NCI-H526 treated with DMSO at 0.1 percent for 48 hours (cell line): ENCODE results near the gene RAD18.

Source experiments
- DNase-seq: peaks from one replicate; lab custom pipeline; 2025; lab: John Stamatoyannopoulos, UW

RAD18 gene

DNA sequence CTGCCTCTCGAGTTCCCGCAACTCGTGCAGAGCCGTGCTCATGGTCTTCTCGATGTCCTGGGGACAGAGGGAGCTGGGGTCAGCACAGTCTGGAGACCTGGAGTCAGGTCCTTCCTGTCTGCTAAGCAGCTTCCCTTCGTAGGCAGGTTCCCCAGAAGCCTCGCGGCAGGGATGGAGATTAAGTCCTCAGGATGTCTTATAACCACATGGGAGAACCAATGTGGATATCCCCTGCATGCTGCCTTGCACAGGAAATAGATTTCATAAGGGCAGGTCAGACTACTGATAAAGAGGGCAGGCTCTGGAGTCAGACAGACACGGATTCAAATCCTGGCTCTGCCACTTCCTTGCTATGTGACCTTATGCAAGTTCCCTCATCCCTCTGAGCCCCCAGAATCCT is 22.6 kb upstream of the RAD18 start:
- DNase-seq: no peak

DNA sequence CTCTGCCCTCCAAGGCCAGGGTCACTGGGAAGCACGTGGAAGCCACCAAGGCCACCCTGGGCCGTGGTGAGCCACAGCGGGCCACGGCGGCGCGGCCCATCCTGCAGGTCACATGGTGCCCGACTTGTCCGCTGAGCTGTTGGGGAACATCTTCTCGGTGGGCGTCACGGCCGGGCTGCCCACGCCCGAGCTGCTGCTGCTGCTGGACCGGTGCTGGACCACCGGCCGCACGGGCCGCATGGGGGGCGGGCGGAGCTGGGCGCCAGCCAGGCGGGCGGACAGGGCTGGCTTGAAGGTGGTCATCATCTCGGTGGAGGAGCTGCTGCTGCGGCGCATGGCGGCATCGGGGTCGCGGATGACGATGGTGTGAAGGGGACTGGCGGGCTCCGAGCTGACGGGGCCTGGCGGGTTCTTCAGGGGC is 22.1 kb upstream of the RAD18 start:
- no peak for DNase-seq

DNA sequence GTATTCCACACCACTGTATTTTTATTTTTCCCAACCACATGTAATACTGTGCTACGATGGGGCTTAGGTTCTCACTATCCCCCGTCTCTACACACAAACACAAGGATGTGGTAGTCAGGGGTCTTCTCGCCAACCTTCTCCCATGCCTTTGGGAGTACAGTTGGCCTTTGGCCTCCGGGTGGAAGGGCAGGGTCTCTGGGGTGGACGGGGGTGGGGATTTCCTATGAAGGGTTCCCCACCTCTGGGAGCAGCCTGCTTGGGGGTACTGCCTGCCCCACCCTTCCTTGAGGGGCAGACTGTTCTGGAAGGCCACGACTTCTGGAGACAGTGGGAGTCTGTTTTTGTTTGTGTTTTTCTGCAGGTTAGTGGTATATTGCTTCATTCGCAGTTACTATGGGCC is 21.3 kb upstream of the RAD18 start:
- no peak for DNase-seq

DNA sequence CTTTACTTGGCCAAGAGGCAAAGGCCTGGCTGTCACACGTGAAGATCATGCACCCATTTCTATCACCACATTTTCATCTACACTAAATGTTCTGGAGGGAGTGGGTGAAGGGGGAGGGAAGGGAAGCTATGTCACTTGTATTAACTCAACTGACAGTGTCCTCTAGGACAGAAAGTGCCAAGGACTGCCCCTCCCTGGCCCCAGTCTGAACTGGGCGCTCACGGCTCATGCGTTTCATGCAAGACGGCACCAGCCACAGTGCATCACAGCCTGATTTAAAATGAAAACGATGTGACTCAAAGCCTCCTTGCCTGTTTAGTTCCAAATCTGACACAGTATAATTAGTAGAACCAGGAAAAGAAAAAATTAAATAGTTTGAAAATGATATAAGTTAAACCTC is 20.8 kb upstream of the RAD18 start:
- DNase-seq: no peak

DNA sequence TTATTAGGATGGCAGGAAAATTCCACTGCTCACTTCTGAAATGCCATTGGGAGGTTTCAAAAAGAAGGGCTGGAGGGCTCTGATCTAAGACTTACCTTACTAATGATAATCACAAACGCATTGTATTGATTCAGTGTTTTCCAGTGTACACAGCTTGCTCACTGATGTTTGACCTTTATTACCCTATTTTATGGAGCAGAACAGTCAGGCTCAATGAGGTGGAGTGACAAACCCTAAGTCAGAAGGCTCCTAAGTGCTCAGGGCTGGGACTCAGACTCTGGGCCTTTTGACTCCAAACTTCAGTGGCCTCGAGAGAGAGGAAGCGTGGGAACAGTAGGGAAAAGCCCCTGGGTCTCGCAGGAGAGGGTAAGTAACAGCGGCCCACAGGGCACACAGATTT is 20.3 kb upstream of the RAD18 start:
- DNase-seq: no peak

DNA sequence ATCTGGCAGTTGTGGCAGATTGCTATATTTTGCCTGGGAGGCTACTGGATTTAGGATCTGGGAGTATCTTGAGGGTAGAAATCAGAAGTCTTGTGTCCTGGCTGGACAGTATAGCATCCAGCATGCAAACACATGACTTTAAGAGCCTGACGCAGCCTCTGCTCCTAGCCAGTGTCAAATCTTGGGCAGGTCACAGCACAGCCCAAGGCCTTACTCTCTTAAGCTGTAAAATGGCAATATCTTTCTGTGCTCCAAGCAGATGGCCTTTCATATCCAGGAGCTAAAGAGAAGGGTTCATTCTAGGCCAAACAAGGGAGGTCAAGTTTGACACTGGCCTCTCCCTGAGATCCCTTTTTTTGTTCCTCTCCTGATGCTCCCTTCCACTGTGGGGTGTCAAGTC is 19.8 kb upstream of the RAD18 start:
- DNase-seq: no peak

DNA sequence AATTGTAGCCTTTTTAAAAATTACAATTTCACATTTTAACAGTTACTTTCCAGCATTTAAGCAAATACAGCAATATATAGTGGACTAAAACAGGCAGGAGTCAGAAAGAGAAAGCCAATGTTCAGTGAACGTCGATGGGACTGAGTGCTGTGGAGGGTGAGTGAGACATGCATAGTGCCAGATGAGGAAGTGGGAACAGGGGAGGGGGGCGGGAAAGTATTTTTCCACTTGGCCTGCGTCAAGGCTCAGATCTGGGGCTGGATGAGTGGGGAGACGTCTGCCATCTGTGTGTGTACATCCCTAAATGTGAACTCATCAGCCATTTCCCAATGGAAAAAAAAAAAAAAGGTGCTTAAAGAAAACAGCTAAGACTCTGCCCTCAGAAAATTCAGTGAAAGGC is 19.2 kb upstream of the RAD18 start:
- DNase-seq: no peak

DNA sequence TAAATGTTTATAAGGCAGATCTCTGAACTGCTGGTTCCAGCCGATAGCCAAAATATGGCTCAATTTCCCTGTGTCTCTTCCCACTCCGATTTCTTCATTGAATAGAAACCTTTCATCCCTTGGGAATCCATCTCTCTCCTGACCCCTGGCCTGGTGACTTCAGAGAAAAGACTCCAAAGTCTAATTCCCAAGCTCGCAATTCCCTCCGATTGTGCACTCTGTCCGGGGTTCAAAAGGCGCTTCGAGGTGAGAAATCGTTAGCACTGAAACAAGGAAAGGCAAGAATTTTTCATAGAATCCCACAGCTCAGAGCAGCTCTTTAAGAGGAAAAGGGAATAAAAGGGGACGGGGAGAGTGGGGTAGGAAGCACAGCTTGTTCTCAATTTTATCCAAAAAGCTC is 18.4 kb upstream of the RAD18 start:
- DNase-seq: no peak

DNA sequence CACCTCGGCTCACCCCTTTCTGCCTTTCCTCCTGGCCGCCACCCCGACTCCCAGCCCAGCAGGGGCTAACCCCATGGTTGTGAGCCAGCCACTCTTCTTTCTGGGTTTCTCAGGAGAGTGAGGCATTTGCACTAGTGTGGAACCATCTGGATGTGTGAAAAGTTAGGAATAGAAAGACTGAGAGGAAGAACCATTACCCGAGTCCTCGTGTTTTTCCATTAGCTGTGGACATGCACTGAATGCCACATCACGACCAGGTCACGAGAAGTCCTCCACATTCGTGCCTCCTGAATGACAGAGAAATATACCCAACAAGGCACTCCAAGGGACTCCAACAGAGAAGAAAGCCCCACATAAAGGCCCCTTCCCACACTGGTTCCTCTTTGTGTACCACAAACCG is 18.0 kb upstream of the RAD18 start:
- DNase-seq: no peak

DNA sequence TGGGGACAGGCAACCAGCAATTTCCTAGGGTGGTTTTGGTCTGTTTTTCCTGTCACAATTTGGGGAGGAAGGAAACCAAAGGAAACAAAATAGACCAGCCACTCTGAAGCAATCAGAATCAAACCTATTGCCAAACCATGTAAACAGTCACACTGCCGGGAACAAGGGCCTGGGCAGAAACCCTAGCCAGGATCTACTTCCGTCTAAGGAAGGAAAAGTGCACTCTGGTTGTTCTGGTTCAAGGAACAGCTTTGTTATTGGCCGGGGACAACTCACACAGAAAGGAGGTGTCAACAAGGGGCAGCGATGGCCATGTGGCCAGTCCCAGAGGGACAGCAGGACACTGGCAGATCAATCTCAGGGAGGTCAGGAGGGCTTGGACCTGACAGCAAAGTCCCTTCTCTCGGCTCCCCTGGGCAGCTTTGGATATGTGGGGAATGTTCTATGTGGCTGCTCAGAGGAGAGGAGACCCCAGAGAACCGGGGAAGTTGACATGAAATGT is 17.5 kb upstream of the RAD18 start:
- DNase-seq: no peak

DNA sequence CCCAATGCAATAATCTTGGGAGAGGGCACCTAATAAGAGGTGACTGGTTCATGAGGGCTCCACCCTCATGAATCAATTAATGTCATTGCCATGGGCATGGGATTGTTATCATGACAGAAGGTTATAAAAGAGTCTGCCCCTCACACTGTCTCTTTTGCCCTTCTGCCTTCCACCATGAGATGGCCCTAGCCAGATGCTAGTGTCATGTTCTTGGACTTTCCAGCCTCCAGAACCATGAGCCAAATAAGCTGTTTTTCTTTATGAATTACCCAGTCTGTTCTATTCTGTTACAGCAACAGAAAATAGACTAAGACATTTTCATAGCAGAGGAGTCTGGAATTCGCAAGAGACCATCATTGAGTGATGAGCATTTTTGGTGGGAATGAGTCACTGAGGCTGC is 16.0 kb upstream of the RAD18 start:
- no peak for DNase-seq

DNA sequence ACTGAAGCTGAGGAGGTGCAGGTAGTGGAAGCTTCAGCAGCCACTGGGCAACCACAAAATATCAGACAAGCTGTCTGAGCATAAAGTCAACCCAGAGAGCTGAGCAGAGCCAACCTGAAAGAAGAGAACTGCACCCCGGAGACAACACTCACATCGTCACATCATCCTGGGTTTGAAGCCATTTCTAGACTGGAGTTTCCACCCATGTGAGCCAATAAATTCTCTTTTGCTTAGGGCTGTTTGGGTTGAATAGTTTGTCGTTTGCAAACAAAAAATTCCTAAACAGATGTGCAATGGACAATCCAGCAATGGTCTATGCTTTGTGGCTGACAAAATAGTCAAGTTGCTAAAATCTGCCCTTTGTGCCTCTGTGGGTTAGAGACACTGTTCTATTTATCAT is 15.3 kb upstream of the RAD18 start:
- DNase-seq: no peak

DNA sequence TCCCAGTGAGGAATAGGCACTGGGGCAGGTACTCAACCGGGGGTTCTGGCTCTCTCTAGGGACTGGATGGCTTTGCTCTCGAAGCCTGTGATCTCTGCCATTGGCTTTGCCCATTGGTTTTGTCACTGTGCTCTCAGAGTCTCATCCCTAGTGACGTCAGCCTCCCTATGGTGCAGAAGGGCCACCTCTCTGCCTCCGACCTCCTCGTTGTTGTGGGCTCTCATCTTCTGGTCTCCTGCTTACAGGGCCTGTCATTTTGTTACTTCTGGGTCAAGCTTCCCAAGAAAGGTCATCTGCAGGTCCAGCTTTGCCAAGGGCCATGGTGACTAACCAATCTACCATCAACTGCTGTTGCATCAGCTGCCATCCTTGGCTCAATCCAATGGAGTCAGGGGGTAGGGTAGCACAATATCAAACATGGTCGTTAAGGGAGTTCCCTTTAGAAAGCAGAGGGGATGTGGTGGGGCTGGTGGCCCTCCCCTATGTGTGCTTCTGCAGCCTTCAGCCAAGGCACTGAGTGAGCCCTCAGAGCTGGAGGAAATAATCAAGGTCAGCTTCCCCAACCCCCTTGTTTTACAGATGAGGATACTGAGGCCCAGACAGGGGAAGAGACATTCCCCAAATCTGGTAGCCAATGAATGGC is 13.4 kb upstream of the RAD18 start:
- DNase-seq: no peak

DNA sequence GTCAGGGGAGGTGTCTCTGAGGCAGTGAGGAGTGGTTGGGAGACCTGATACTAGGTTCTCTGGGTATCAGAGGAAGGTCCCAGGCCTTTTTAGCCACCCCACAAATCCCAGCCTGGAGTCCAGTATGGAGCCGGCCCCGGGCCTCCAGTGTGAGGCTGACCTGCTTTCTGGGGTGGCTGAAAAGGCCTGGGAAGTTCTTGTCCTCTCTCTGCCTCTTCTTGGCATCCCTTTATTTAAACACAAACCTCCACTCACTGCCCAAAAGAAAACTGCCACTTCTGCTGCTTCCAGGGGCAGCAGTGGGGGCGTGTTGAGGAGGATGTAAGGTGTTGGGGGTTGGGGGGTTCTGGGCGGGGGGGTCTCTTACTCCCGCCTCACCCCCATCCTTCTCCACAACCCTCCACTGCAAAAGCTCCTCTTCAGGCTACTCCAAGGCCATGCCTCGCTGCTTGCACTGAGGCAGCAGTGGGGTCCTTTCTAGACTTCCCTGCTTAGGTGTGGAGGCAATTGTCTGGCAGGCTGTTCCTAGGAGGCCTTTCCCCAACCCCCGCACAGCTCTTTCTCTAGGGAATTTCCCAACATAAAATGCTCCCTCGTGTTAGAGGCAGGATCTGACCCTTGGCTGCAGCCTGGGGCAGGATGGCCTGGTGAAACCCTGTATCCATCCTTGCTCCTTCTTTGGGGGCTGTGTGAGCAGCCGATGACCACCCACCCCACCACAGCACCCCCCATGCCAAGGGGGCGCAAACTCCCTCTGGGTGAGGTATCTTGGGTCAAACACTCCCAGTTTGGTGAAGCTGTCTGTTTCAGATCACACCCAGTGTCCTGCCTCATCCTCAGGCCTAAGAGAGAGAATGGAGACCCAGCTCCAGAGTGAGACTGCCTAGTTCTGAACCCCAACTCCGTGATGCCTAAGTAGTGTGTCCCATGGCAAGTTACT is 12.1 kb upstream of the RAD18 start:
- DNase-seq: no peak

DNA sequence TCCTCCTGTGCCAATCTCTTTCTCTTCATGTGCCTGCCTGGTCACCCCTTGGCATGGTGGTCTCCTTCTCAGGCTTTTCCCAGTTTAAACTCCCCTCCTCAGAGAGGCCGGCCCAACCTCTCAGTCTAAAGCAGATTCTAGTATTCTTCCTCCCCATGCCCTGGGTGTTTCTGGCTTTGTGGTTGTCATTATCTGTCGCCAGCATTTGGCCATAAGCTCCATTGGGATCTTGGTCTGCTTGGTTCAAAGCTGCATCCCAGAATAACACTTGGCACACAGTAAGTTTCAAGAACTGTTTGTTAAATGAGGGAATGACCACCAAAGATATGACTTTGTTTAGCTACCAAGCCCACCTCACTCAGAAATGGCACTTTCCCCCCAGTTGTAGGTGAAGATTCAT is 11.2 kb upstream of the RAD18 start:
- no peak for DNase-seq

DNA sequence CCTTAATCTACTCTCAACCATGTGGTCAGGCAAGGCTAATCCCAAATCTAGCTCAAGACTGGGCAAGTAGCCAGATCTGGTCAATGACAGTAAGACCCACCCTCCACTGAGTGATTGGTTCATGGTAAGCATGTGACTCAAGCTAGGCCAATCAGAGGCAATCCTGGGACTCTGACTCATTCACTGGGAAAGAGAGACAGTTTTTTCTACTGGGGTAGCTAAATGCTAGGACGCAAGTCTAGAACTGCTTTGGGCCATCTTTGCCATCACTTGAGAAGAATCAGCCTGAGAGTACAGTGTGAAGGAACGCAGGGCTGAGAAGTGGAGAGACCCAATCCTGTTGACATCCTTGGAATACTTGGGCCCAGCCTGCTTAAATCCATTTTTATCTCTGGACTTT is 9.4 kb upstream of the RAD18 start:
- DNase-seq: no peak

DNA sequence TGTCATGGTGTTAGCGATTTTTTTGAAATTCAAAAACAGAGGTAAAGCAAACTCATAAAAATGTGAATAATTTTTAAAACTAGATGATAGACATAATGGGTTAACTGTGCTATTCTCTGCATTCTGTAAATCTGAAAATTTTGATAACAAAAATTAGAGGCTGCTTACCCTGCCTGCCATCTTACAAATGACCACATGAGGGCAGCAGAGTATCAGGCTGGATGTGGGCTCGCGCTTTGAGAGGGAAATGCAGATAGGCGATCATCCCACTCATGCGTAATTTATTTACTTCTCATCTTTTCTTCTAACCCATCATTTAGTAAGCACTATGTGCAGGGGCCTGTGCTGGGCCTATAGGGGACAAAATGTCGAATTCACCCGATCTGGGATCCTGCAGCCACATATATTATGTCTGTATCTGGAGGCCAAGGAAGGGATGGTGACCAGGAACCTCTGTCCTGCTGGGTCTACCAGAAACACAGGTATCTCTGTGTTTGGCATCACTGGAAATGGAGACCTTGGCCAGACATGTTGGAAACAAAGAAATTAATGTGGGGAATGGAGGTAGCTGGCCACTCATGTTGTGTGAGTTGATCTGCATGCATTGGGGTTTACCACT is 7.8 kb upstream of the RAD18 start:
- no peak for DNase-seq

DNA sequence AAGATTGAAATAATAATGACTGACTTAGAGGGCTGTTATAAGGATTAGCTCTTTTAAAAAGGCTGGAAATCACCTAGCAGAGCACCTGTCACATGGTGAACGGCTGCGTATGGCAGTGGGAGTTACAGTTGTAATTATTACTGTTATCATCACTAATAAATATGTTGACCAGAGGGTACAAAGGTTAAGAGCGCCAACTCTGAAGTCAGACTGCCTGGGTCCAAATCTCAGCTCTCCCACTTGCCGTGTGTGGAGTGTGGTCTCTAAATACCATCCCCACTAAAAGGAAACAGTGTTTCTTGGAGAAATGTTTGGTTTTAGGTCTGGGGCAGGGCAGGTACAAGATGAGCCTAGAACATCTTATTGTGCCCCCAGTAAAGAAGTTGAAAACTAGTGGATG is 6.0 kb upstream of the RAD18 start:
- no peak for DNase-seq

DNA sequence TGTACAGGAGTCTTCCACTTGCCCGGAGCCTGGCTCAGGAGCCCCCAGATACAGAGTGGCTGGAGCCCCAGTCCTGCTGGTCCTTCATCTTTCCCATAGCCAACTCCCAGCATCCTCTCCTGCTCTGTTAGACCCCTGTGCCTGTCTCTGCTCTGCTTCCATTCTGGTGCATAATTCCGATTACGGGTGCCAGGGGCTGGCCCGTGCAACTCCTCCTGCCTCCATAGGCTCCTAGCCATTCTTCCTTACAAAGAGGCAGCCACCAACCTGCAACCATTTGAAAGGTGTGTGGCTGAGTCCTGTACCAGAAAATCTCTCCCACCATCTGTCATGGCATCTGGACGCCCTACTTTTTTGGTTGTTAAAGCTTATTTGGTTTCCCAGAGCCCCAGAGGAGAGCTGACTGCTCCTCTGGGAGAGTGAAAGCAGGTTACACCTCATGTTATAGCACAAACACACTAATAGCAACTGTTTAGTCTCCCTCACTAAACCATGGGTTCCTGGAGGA is 5.2 kb upstream of the RAD18 start:
- DNase-seq: no peak

DNA sequence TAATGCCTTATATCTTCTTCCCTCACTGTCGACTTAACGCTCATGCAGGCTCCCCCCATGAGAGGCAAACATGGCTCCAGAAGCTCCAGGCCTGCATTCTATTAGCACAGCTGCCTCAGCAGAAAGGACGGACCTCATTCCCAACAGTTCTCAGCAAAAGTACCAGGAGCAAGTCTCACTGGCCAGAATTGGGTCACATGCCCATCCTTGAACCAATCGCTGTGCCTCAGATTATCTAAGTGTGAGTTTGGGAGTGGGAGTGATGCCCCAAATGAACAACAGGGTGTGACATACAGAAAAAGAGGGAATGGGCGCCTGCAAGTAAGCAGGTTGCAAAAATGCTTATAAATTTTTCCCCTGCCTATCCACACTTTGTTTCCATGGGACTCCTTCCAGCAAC is 4.3 kb upstream of the RAD18 start:
- no peak for DNase-seq

DNA sequence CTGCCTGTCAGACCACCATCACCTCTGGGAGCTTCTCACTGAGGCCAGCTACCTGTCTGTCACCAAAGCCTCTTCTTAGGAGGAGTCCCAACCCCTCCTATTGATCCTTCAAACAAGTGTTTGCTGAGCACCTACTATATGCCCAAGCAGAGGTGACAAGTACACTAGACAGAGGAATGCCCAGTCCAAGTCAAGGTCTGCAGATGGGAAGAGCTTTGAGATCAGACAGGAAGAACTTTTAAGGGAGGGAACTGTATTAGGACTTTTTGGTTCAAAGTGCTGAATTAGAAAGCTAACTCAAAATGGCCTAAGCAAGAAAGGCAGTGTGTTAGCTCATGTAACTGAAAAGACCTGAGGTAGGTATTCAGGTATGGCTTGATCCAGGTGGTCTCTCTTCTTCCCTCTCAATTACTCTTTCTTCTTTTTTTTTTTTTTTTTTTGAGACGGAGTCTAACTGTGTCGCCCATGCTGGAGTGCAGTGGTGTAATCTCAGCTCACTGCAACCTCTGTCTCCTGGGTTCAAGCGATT is 3.6 kb upstream of the RAD18 start:
- no peak for DNase-seq

DNA sequence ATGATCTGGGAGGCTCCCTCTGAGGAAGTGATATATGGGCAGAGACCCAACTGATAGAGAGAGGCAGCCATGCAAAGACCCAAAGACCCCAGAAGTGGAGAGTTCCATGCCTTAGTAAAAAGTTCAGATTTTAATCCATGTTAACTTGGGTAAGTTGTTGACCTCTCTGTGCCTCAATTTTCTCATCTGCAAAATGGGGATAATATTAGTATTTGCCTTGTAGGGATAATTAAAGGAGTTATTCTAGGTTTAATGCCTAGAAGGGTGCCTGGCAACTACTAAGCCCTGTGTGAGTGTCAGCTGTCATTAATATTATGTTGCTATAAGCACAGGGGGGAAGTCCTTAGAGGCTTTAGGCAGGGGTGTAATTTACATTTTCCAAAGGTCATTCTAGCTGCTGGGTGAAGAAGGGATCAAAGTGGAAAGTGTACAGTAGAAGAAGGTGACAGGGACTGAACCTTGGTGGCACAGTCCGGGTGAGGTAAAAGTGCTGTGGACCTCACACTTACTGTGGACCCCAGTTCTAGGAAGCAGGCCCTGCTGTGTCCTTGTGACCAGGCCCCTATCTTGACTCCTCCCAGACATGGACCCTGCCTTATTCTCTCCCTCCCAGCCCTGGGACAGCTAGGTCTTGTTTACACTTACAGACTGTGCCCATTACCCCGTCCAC is 3.0 kb upstream of the RAD18 start:
- no peak for DNase-seq
